Activated naive CD4-positive, alpha-beta T cell treated with anti-CD3 and anti-CD28 coated beads, Interleukin-2, amount 50 U/mL, for 24 hours (primary cell): ENCODE data around the gene ALG8.
"Not testable (repeated sequence)": the region's sequence is repeated elsewhere in the genome, so short reads cannot be mapped to it uniquely, and the experiment has no call there.

Source experiments
- H3K27ac Mint-ChIP-seq: one replicate; pipeline ENCODE4 v1.8.0; 2021; ENCODE audit warnings: mild to moderate bottlenecking, mixed read lengths
- H3K27me3 Mint-ChIP-seq: one replicate; pipeline ENCODE4 v1.8.0; 2021; ENCODE audit warnings: mixed read lengths
- H3K36me3 Mint-ChIP-seq: one replicate; pipeline ENCODE4 v1.8.0; 2021; ENCODE audit warnings: mixed read lengths
- H3K4me1 Mint-ChIP-seq: one replicate; pipeline ENCODE4 v1.8.0; 2021; ENCODE audit warnings: mixed read lengths
- H3K4me3 Mint-ChIP-seq: one replicate; pipeline ENCODE4 v1.8.0; 2021; ENCODE audit warnings: mild to moderate bottlenecking, mixed read lengths
- H3K9me3 Mint-ChIP-seq: one replicate; pipeline ENCODE4 v1.8.0; 2021; ENCODE audit warnings: mixed read lengths

Gene ALG8

DNA sequence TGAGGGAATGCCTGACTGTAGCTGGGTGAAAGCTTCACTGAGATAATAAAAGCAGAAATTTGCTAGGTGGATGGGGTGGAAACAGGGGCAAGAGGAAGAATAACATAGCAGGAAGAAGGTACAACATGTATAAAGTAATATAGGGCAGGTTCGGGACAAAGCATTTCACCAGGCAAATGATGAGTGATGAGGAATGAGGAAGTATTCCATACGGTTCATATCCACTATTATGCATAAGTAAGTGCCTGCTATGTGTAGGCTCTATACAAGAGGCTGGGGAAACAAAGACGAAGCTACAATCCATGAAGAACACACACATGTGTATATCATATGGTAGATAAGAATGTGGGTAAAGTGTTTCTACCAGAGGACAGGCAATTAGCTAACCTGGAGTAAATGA is 67.7 kb downstream of the ALG8 start:
- Mint-ChIP-seq H3K4me1 (peaks cover 29% of the 10 kb centered on the region), H3K36me3 (peaks cover 23% of the 10 kb centered on the region), H3K9me3 (no peaks in the 10 kb centered on the region), H3K27me3 (no peaks in the 10 kb centered on the region), H3K27ac (peak overlapping the region; percentile 88), H3K4me3 (no peak overlapping the region)

DNA sequence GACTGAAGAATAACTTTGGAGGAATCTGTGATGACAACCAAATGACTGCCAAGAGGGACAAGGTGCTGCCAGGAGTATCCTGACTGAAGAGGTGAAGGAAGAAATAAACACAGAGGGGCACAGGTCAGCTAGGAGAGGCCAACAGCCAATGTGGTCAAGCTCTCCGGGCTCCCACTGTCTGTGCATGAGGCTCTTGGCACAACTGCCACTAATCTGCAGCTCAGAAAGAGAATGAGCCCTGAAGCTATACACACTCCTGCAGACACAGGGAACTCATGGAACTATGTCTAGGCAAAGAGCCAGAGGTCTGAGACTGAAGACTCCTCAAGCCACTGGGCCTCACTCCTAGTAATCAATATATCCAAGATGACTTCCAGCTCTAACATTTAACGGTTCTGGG is 68.8 kb downstream of the ALG8 start:
- Mint-ChIP-seq H3K27ac (no peak overlapping the region), H3K9me3 (no peaks in the 10 kb centered on the region), H3K27me3 (no peaks in the 10 kb centered on the region), H3K36me3 (peaks cover 23% of the 10 kb centered on the region), H3K4me1 (peaks cover 20% of the 10 kb centered on the region), H3K4me3 (no peak overlapping the region)

DNA sequence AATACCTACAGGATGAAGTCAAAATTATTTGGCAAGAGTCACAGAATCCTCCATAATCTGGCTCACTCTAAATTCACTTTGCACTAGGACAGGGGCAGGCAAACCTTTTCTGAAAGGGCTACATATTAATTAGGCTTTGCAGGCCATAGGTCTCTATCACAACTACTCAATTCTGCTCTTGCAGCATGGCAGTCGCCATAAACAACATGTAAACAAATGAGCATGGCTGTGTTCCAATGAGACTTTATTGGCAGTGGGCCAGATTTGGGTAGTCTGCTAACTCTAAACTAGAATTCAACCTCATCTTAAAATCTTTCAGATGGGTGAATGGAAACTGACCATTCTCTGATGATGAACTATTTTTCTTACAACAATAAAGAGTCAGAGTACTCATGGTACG is 70.0 kb downstream of the ALG8 start:
- H3K4me3 Mint-ChIP-seq, result no peak overlapping the region

DNA sequence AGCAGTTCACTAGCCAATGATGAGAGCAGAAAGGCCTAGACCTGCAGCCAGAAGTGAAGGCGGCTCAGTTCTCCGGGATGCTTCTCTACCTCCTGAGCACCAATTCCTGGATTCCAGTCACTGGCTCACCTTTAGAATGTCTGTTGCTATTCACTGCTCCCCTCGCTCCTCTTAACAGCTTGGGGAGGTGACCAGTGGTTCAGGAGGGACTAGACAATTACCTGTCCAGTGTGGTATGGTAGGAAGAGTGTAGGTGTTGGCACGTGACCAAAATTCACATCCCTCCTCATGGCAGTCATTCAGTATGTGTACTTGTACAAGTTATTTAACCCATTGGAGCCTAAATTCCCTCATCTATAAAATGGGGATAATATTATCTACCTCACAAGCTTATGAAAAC is 71.7 kb downstream of the ALG8 start:
- H3K27me3 Mint-ChIP-seq, result no peaks in the 10 kb centered on the region
- H3K36me3 Mint-ChIP-seq, result peaks cover 23% of the 10 kb centered on the region
- peak overlapping the region; percentile 57 for H3K27ac Mint-ChIP-seq
- H3K4me3 Mint-ChIP-seq, result no peak overlapping the region
- no peaks in the 10 kb centered on the region for H3K9me3 Mint-ChIP-seq
- peaks cover 10% of the 10 kb centered on the region for H3K4me1 Mint-ChIP-seq

More for the DNA sequence above, 70.0 kb downstream of the ALG8 start:
- Mint-ChIP-seq H3K36me3 (peaks cover 23% of the 10 kb centered on the region), H3K27ac (no peak overlapping the region), H3K9me3 (no peaks in the 10 kb centered on the region), H3K27me3 (no peaks in the 10 kb centered on the region), H3K4me1 (peaks cover 12% of the 10 kb centered on the region)

DNA sequence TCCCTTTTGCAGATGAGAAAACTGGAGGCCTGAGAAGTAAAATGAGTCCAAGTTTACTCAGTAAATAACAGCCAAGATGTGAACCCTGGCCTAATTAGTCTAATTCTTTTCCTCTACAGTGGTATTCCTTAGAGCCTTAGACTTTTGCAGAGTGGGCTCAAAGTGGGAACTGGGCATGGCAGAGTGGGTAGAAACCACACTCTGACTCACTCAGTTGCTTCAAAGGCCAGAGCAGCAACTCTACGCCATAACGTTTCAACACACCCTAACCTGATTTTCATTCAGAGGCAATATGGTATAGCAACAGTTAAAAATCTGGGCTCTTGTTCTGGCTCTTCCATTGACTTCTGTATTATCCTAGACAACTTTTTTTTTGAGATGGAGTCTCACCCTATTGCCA is 73.0 kb downstream of the ALG8 start:
- H3K4me3 Mint-ChIP-seq, result no peak overlapping the region
- no peaks in the 10 kb centered on the region for H3K27me3 Mint-ChIP-seq
- H3K4me1 Mint-ChIP-seq, result peaks cover 1% of the 10 kb centered on the region
- peaks cover 16% of the 10 kb centered on the region for H3K36me3 Mint-ChIP-seq
- no peaks in the 10 kb centered on the region for H3K9me3 Mint-ChIP-seq
- H3K27ac Mint-ChIP-seq, result no peak overlapping the region

DNA sequence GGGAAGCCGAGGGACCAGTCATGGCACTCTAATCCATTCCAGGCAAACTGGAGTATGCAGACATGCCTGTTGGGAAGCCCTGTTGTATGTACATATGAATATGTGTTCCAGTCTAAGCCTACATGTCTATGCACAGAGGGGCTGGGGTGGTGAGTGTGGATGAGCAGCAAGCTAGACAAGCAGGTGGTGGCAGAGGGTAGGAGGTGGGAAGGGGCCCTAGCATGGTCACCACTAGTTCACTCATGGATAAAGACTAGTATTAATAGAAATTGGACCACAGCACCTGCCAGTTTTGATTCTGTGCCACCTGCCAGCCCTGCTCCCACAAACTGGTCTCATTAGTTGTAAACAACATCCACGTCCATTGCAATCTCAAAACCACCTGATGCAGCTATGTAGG is 74.2 kb downstream of the ALG8 start:
- no peaks in the 10 kb centered on the region for H3K9me3 Mint-ChIP-seq
- peaks cover 14% of the 10 kb centered on the region for H3K36me3 Mint-ChIP-seq
- no peaks in the 10 kb centered on the region for H3K4me1 Mint-ChIP-seq
- H3K27me3 Mint-ChIP-seq, result no peaks in the 10 kb centered on the region
- H3K27ac Mint-ChIP-seq, result no peak overlapping the region
- H3K4me3 Mint-ChIP-seq, result no peak overlapping the region

DNA sequence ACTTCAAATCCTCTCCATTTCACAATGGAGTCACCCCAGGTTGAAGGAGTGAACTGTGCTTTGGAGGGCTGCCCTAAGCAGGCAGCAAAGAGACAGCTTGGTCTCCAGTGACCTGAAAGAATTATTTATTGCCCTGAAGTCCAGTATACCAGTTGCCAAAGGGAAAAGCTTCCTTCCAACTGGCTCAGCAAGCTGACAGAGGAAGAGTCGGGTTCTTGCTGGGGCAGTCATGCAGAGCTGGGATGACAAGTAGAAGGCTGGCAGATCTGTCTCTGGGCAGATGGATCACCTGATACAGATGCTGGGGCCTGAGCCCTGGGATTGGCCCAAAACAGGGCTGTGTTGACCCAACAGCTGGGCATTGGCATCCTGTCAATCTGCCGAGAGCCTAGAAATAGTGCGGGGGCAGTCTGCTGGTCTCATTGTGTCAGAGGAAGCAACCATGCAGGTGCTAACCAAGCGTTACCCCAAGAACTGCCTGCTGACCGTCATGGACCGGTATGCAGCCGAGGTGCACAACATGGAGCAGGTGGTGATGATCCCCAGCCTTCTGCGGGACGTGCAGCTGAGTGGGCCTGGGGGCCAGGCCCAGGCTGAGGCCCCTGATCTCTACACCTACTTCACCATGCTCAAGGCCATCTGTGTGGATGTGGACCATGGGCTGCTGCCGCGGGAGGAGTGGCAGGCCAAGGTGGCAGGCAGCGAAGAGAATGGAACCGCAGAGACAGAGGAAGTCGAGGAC is 75.8 kb downstream of the ALG8 start, which contains the start of gene THRSP:
THRSP (plus strand) TSS at position 422 of the 742 bp plus-strand sequence; CDS start at position 443, 21 bp downstream.
- H3K27ac Mint-ChIP-seq, result no peak within 1 kb of the TSS
- H3K36me3 Mint-ChIP-seq, result peaks cover 9% of the 10 kb centered on the region
- H3K27me3 Mint-ChIP-seq, result no peaks in the 10 kb centered on the region
- no peaks in the 10 kb centered on the region for H3K4me1 Mint-ChIP-seq
- no peak within 1 kb of the TSS for H3K4me3 Mint-ChIP-seq
- H3K9me3 Mint-ChIP-seq, result no peaks in the 10 kb centered on the region

DNA sequence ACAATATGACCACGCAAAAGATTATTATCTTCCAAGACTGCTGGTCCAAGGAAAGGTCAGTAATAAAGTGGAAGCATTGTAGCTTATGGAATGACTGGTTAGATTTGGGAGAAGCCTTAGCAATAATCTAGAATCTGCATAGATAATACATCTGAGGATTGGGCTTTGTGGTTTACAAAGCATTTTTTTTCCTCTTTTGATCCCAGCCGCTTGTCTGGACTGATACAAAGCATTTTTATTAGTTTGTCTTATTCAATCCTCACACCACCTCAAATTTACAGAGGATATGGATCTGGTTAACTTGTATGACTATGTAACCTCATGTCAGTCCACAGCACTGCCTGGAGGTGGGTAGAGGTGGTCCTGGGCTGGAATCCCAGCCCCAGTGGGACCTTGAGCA is 76.8 kb downstream of the ALG8 start:
- H3K4me1 Mint-ChIP-seq, result no peaks in the 10 kb centered on the region
- H3K27ac Mint-ChIP-seq, result no peak overlapping the region
- H3K9me3 Mint-ChIP-seq, result no peaks in the 10 kb centered on the region
- peaks cover 4% of the 10 kb centered on the region for H3K36me3 Mint-ChIP-seq
- no peaks in the 10 kb centered on the region for H3K27me3 Mint-ChIP-seq
- no peak overlapping the region for H3K4me3 Mint-ChIP-seq

DNA sequence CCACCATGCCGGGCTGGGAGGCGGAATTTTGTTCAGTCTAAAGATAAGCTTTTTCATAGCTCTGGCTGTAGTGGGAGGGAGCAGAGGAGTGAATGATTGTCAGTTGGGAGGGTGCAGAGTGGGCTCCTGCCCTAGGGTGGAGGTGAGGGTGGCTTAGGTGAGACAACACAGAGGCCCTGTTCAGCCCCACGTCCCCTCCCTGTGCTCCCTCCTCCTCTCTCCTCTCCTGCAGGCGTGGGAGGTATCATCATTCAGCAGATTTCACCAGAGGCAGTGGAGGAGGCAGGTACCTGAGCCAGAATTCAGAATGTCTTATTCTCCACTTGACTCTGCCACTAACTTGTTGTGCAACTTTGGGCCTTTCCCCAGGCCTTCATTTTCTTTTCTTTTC is 77.5 kb downstream of the ALG8 start:
- Mint-ChIP-seq H3K4me3 (no peak overlapping the region), H3K27me3 (no peaks in the 10 kb centered on the region), H3K4me1 (no peaks in the 10 kb centered on the region), H3K9me3 (no peaks in the 10 kb centered on the region), H3K27ac (no peak overlapping the region), H3K36me3 (no peaks in the 10 kb centered on the region)

DNA sequence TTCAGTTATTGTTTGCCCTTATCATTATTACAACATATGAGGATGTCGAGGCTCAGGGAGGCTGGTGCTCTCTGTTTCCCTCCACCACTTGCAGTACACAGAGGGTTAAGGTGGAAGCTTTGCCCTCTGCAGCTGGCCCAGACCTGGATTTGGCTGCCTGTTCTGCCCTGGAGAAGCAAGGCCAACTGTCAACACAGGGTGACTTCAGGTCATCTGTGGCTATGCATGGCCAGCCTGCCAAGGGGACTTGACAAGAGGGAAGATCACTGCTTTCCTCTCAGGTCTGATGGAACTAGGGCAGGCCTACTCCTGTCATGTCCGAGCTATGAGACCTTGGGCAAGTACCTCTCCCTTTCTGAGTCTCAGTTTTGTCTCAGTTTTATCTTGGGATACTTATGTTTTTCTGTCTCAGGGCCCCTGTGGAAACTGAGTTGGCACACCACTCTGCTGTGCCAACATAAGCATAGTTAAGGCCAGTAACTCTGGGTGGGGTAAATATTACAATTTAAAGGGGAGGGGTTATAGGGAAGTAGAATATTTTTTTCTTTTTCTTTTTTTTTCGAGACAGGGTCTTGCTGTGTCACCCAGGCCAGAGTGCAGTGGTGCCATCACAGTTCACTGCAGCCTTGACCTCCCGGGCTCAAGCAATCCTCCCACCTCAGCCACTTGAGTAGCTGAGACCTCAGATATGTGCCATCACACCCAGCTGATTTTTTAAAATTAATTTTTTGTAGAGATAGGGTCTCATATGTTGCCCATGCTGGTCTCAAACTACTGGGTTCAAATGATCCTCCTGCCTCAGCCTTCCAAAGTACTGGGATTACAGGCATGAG is 78.1 kb downstream of the ALG8 start:
- Mint-ChIP-seq H3K27me3 (no peaks in the 10 kb centered on the region), H3K4me3 (no peak overlapping the region), H3K27ac (no peak overlapping the region), H3K9me3 (no peaks in the 10 kb centered on the region), H3K4me1 (no peaks in the 10 kb centered on the region), H3K36me3 (no peaks in the 10 kb centered on the region)

DNA sequence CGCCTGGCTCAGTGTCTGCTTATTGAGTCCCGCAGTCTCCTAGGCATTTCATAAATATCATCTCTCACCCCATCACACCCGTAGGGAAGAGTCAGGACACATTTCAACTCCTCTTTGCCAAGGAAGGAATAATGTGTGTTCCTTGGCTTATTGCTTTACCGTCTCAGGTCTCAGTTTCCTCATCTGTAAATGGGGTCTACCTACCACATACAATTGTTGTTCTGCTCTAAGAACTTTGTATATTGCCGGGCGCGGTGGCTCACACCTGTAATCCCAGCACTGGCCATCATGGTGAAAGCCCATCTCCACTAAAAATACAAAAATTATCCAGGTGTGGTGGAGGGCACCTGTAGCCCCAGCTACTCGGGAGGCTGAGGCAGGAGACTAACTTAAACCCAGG is 78.9 kb downstream of the ALG8 start:
- Mint-ChIP-seq H3K36me3 (no peaks in the 10 kb centered on the region), H3K27me3 (no peaks in the 10 kb centered on the region), H3K4me3 (no peak overlapping the region), H3K27ac (no peak overlapping the region), H3K4me1 (no peaks in the 10 kb centered on the region), H3K9me3 (no peaks in the 10 kb centered on the region)

DNA sequence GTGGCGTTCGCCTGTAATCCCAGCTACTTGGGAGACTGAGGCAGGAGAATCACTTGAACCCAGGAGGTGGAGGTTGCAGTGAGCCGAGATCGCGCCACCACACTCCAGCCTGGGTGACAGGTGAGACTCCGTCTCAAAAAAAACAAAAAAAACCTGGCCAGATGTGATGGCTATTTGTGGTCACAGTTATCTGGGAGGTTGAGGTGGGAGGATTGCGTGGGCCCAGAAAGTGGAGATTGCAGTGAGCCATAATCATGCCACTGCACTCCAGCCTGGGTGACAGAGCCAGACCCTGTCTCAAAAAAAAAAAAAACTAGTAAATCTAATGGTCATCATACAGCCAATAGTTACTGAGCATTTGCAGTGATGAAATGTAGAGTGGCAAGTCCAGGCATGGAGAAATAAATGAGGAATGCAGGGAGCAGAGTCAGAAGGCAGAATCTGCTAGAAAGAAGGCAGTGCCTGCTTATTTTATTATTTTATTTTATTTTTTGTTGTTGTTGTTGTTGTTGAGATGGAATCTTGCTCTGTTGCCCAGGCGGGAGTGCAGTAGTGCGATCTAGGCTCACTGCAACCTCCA is 79.6 kb downstream of the ALG8 start:
- not testable (repeated sequence) for H3K36me3 Mint-ChIP-seq, H3K9me3 Mint-ChIP-seq, H3K4me3 Mint-ChIP-seq, H3K4me1 Mint-ChIP-seq, H3K27me3 Mint-ChIP-seq, H3K27ac Mint-ChIP-seq

DNA sequence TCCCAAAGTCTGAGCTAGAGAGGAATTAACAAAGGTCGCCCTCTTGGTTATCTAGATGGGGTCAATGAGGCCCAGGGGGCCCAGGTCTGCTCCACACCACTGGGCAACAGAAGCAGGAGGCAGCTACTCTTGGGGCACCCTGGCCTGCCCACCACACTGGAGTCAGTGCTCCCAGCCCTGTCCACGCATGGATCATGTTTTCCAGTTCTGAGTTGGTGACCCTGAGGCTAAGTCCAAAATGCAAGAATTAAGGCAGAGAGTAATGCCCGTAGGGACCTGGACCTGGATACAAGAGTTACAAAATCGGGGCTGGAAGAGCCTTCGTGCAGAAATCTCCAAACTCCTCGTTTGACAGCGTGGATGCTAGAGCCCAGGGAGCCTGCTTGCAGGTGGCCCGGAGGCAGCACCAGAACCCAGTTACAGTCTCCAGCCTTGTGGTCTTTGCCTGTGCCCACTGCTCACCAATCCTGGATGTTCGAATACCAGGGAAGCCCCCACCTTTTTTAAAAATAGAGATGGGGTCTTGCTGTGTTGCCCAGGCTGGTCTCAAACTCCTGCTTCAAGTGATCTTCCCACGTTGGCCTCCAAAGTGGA is 81.9 kb downstream of the ALG8 start:
- H3K27ac Mint-ChIP-seq, result no peak overlapping the region
- H3K36me3 Mint-ChIP-seq, result no peaks in the 10 kb centered on the region
- H3K4me1 Mint-ChIP-seq, result no peaks in the 10 kb centered on the region
- no peaks in the 10 kb centered on the region for H3K9me3 Mint-ChIP-seq
- no peak overlapping the region for H3K4me3 Mint-ChIP-seq
- no peaks in the 10 kb centered on the region for H3K27me3 Mint-ChIP-seq

DNA sequence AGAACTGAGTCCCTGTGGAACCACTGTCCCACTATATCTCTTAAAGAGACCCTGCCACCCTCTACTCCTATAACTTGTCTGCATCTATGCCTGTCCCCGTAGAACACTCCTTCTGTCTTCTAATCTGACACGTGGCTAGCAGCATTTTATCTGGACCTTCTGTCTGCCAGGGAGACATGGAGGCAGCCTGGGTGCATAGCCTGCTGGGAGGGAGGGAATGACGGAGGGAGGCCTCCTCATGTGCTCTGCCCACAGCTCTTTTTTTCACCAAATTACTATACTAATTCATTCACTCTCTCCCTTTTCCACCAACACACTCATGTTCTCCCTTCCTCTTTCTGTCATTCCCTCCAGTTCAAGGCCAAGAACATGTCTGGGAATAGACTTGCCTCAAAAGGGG is 83.3 kb downstream of the ALG8 start:
- H3K36me3 Mint-ChIP-seq, result no peaks in the 10 kb centered on the region
- H3K27me3 Mint-ChIP-seq, result no peaks in the 10 kb centered on the region
- no peak overlapping the region for H3K27ac Mint-ChIP-seq
- no peaks in the 10 kb centered on the region for H3K4me1 Mint-ChIP-seq
- H3K9me3 Mint-ChIP-seq, result no peaks in the 10 kb centered on the region
- no peak overlapping the region for H3K4me3 Mint-ChIP-seq

DNA sequence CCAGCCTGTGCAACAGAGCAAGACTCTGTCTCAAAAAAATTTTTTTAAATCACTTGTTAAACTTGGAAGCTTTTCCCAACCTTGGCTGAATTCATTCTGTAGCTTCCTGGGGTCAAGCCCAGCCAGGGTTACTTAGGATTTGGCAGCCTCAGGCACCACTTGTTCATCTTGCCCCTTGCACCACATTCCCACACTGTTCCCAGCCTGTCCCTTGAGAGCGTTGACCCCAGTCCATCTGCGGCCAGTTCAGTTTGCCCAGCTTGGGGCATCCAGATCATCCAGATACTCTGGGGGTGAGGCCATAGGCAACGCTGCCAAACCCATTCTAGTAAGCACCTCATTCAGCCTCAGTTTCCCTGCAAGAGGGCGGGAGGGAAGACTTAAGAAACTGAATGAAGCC is 84.5 kb downstream of the ALG8 start:
- no peaks in the 10 kb centered on the region for H3K36me3 Mint-ChIP-seq
- H3K4me1 Mint-ChIP-seq, result no peaks in the 10 kb centered on the region
- H3K9me3 Mint-ChIP-seq, result no peaks in the 10 kb centered on the region
- no peaks in the 10 kb centered on the region for H3K27me3 Mint-ChIP-seq
- H3K27ac Mint-ChIP-seq, result no peak overlapping the region
- no peak overlapping the region for H3K4me3 Mint-ChIP-seq
